ENCODE data around the gene HSPA2. TPM values are rescaled to one million over a fixed set of nuclear protein-coding genes. Genes with fewer than 3 reads are reported as not detected.

The HSPA2 gene
- total RNA-seq (10 to 100 TPM in 4 of 5 donors, under 1 TPM in 1; under 0.01 to 29.3 (median 16.9) TPM), polyA plus RNA-seq (10 to 100 TPM in 1 of 3 donors, 1 to 10 TPM in 2; 3.5 to 27.5 (median 5.6) TPM)
- long read RNA-seq, donor 1, transcript HSPA2-201 (1 exons, 2,767 nt), result major isoform, 22 of 22 reads
- long read RNA-seq, donor 1, partial matches to known transcripts, result 0 of 22 reads
- long read RNA-seq, donor 1, other reads (novel, unspliced or antisense), result 0 of 22 reads
- long read RNA-seq, donor 2, transcript HSPA2-201 (1 exons, 2,767 nt), result major isoform, 24 of 24 reads
- long read RNA-seq, donor 2, partial matches to known transcripts, result 0 of 24 reads
- long read RNA-seq, donor 2, other reads (novel, unspliced or antisense), result 0 of 24 reads
- long read RNA-seq, donor 3, transcript HSPA2-201 (1 exons, 2,767 nt), result major isoform, 7 of 7 reads
- long read RNA-seq, donor 3, partial matches to known transcripts, result 0 of 7 reads
- long read RNA-seq, donor 3, other reads (novel, unspliced or antisense), result 0 of 7 reads
- long read RNA-seq, donor 4, partial matches to known transcripts, result 0 of 2 reads
- long read RNA-seq, donor 4, other reads (novel, unspliced or antisense), result 0 of 2 reads
- long read RNA-seq, donor 5, transcript HSPA2-201 (1 exons, 2,767 nt), result major isoform, 17 of 17 reads
- long read RNA-seq, donor 5, partial matches to known transcripts, result 0 of 17 reads
- long read RNA-seq, donor 5, other reads (novel, unspliced or antisense), result 0 of 17 reads
- long read RNA-seq, donor 6, transcript HSPA2-201 (1 exons, 2,767 nt), result major isoform, 26 of 26 reads
- long read RNA-seq, donor 6, partial matches to known transcripts, result 0 of 26 reads
- long read RNA-seq, donor 6, other reads (novel, unspliced or antisense), result 0 of 26 reads
- long read RNA-seq, donor 7, transcript HSPA2-201 (1 exons, 2,767 nt), result major isoform, 39 of 39 reads
- long read RNA-seq, donor 7, partial matches to known transcripts, result 0 of 39 reads
- long read RNA-seq, donor 7, other reads (novel, unspliced or antisense), result 0 of 39 reads
- long read RNA-seq, donor 8, partial matches to known transcripts, result 0 of 3 reads
- long read RNA-seq, donor 8, other reads (novel, unspliced or antisense), result 0 of 3 reads
- long read RNA-seq, donor 9, partial matches to known transcripts, result 0 of 2 reads
- long read RNA-seq, donor 9, other reads (novel, unspliced or antisense), result 0 of 2 reads
- long read RNA-seq, donor 10, transcript HSPA2-201 (1 exons, 2,767 nt), result major isoform, 7 of 7 reads
- long read RNA-seq, donor 10, partial matches to known transcripts, result 0 of 7 reads
- long read RNA-seq, donor 10, other reads (novel, unspliced or antisense), result 0 of 7 reads

DNA sequence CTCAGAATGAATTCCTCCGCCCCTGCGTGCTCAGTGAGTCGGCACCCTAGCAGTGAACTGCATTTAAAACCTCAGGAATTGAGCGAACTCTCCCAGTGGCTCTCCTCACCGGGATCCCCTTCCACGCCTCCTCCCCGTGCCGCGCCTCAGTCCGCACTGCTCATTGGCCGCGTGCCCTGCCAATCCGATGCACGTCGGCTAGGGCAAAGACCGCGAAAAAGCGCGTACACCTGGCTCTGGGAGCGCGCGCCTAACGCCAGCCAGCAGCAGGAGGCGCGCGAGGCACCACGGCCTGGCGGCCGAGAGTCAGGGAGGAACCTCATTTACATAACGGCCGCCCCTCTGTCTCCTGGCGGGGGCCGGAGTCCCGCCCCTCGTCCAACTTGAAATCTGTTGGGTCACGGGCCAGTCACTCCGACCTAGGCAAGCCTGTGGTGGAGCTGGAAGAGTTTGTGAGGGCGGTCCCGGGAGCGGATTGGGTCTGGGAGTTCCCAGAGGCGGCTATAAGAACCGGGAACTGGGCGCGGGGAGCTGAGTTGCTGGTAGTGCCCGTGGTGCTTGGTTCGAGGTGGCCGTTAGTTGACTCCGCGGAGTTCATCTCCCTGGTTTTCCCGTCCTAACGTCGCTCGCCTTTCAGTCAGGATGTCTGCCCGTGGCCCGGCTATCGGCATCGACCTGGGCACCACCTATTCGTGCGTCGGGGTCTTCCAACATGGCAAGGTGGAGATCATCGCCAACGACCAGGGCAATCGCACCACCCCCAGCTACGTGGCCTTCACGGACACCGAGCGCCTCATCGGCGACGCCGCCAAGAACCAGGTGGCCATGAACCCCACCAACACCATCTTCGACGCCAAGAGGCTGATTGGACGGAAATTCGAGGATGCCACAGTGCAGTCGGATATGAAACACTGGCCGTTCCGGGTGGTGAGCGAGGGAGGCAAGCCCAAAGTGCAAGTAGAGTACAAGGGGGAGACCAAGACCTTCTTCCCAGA lies at the start of gene HSPA2:
Gene HSPA2 (plus strand): TSS at position 534 of the 995 bp plus-strand sequence. CDS start 109 bp downstream, at position 643.
- intact Hi-C loops (cut with DNase I; ENCODE audit: low total_unique reads), result no loop called here
- peaks cover 3 to 55% (median 36%) of the 10 kb centered on the region in 4 donors for H3K4me1 ChIP-seq
- no peaks in the 10 kb centered on the region for H3K36me3 ChIP-seq
- H3K4me3 ChIP-seq, result peak within 1 kb of the TSS; percentile 57 to 70 (median 67)
- H3K27me3 ChIP-seq, result peaks cover 0 to 19% (median 13%) of the 10 kb centered on the region in 3 donors
- DNase-seq, result peak; percentile 99 to 100
- peaks cover 0 to 9% (median 4%) of the 10 kb centered on the region in 4 donors for H3K9me3 ChIP-seq
- WGBS, 5 donors, result 7 to 20% (median 9%) methylated on average over 42 to 79 of the region's 79 CpGs
- peak; percentile 88 to 97 (median 89) for TF ChIP-seq POLR2AphosphoS5 (IDR thresholded peaks at IDR 0.05)
- peak in 2 of 4 donors; percentile 87 to 93 for TF ChIP-seq POLR2A (IDR thresholded peaks at IDR 0.05)
- TF ChIP-seq, protein P1, sequence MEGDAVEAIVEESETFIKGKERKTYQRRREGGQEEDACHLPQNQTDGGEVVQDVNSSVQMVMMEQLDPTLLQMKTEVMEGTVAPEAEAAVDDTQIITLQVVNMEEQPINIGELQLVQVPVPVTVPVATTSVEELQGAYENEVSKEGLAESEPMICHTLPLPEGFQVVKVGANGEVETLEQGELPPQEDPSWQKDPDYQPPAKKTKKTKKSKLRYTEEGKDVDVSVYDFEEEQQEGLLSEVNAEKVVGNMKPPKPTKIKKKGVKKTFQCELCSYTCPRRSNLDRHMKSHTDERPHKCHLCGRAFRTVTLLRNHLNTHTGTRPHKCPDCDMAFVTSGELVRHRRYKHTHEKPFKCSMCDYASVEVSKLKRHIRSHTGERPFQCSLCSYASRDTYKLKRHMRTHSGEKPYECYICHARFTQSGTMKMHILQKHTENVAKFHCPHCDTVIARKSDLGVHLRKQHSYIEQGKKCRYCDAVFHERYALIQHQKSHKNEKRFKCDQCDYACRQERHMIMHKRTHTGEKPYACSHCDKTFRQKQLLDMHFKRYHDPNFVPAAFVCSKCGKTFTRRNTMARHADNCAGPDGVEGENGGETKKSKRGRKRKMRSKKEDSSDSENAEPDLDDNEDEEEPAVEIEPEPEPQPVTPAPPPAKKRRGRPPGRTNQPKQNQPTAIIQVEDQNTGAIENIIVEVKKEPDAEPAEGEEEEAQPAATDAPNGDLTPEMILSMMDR (IDR thresholded peaks at IDR 0.05), result peak in 5 of 7 experiments; percentile 74 to 91 (median 77)
- no peak for TF ChIP-seq EP300 (IDR thresholded peaks at IDR 0.05)
- peak within 1 kb of the TSS; percentile 88 to 93 (median 91) for H3K27ac ChIP-seq

DNA sequence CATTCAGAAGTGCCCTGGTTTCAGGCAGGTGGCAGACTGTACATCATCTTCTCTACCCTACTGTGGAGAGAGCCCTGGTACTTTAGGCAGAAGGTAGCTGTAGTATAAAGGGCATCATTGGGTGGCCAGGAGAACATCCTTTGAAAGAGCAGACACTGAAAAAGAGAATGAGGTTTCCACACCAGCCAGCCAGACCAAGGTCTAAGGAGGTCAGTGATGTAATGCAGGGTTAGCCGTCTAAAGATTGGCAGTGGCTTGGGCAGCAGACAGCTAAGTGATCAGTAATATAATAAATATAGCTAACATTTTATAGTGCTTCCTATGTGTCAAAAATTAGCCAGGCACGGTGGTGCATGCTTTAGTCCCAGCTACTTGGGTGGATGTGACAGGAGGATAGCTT lies 48.9 kb upstream of the HSPA2 start:
- DNase-seq, result no peak
- no peak for TF ChIP-seq EP300 (IDR thresholded peaks at IDR 0.05)
- no peak for TF ChIP-seq POLR2A (IDR thresholded peaks at IDR 0.05)
- 85 to 93% (median 91%) methylated on average over 2 of the region's 2 CpGs for WGBS, 5 donors
- H3K9me3 ChIP-seq, result no peaks in the 10 kb centered on the region
- no peaks in the 10 kb centered on the region for H3K4me1 ChIP-seq
- H3K36me3 ChIP-seq, result peaks cover 4 to 62% (median 54%) of the 10 kb centered on the region in 4 donors
- H3K27me3 ChIP-seq, result no peaks in the 10 kb centered on the region
- no peak overlapping the region for H3K4me3 ChIP-seq
- intact Hi-C loops (cut with DNase I; ENCODE audit: low total_unique reads), result no loop called here
- H3K27ac ChIP-seq, result no peak overlapping the region

DNA sequence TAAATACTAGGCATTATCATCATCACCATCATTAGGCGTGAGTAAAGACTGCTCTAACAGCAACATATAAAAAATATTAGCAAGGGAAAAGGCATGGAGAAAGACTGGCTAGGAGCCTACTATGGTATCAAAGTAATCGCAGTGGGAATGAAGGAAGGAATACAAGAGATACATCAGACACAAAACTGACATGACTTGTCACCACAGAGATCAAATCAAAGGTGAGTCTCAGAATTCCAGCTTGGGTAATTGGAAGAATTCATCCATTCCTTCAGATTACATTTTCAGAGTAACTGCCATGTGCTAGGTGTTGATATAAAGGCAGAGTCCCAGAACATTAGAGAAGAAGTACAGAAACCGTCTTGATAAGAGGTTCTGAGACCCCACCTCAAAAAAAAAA lies 47.1 kb upstream of the HSPA2 start:
- Histone ChIP-seq H3K36me3 (peaks cover 0 to 43% (median 39%) of the 10 kb centered on the region in 4 donors), H3K9me3 (no peaks in the 10 kb centered on the region), H3K27me3 (no peaks in the 10 kb centered on the region), H3K4me3 (no peak overlapping the region), H3K27ac (no peak overlapping the region), H3K4me1 (peaks cover 0 to 10% (median 0%) of the 10 kb centered on the region in 4 donors)
- TF ChIP-seq EP300 (IDR thresholded peaks at IDR 0.05) (no peak), POLR2A (IDR thresholded peaks at IDR 0.05) (no peak), POLR2AphosphoS5 (IDR thresholded peaks at IDR 0.05) (no peak)
- TF ChIP-seq, protein P1 (IDR thresholded peaks at IDR 0.05), result no peak
- intact Hi-C loops (cut with DNase I; ENCODE audit: low total_unique reads), result no loop called here
- DNase-seq, result no peak
- 88 to 92% (median 90%) methylated on average over 3 of the region's 3 CpGs for WGBS, 5 donors

DNA sequence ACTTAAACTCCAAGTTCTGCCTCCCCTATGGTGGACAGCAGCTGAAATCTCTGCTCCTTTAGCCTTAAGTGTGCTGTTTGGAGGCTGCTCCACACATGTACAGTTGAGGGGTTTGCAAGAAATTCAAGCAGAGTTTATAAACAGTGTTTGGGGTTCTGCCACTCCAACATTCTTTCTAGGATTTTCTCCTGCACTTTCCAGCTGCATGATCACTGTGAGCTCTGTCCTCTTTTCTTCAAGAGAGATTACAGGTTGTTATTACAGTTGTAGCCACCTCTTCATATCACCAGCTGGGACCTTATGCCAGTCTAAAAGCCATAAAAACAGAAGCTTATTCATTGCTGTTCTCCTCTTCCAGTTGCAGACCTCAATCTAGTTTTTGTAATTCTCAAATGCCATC lies 45.3 kb upstream of the HSPA2 start:
- Histone ChIP-seq H3K4me1 (peaks cover 0 to 20% (median 4%) of the 10 kb centered on the region in 4 donors), H3K36me3 (peaks cover 0 to 29% (median 23%) of the 10 kb centered on the region in 4 donors), H3K4me3 (no peak overlapping the region), H3K27ac (no peak overlapping the region), H3K9me3 (no peaks in the 10 kb centered on the region), H3K27me3 (no peaks in the 10 kb centered on the region)
- intact Hi-C loops (cut with DNase I; ENCODE audit: low total_unique reads), result no loop called here
- no peak for DNase-seq
- TF ChIP-seq POLR2AphosphoS5 (IDR thresholded peaks at IDR 0.05) (no peak), EP300 (IDR thresholded peaks at IDR 0.05) (no peak), POLR2A (IDR thresholded peaks at IDR 0.05) (no peak)
- TF ChIP-seq, protein P1 (IDR thresholded peaks at IDR 0.05), result no peak

Measured in stomach (tissue), 19 donors.